ENCODE results near the gene FOXO1. TPM values are rescaled to one million over a fixed set of nuclear protein-coding genes. Genes with fewer than 3 reads are reported as not detected.

Gene FOXO1
- total RNA-seq, 1 donor from 2014 or later = 38.1 TPM

- H3K4me3 Mint-ChIP-seq = no peak overlapping the region
- DNase-seq = no peak
- H3K9me3 Mint-ChIP-seq = no peaks in the 10 kb centered on the region
- H3K27ac Mint-ChIP-seq = no peak overlapping the region
- H3K27me3 Mint-ChIP-seq = no peaks in the 10 kb centered on the region
- H3K36me3 Mint-ChIP-seq (ENCODE audit: low read depth) = peaks cover 3% of the 10 kb centered on the region
- peaks cover 7% of the 10 kb centered on the region for H3K4me1 Mint-ChIP-seq
- intact Hi-C loops (cut with micrococcal nuclease) = no loop called here
These were observed 126.7 kb downstream of the FOXO1 start for GRCh38 chr13:40539576-40540327.

GRCh38 chr13:40537146-40537895 is 129.1 kb downstream of the FOXO1 start:
- peaks cover 3% of the 10 kb centered on the region for H3K36me3 Mint-ChIP-seq (ENCODE audit: low read depth)
- no peaks in the 10 kb centered on the region for H3K9me3 Mint-ChIP-seq
- DNase-seq = no peak
- no peaks in the 10 kb centered on the region for H3K27me3 Mint-ChIP-seq
- H3K4me3 Mint-ChIP-seq = no peak overlapping the region
- H3K27ac Mint-ChIP-seq = no peak overlapping the region
- intact Hi-C loops (cut with micrococcal nuclease) = no loop called here
- H3K4me1 Mint-ChIP-seq = peaks cover 7% of the 10 kb centered on the region

GRCh38 chr13:40536443-40537113 is 129.9 kb downstream of the FOXO1 start:
- Mint-ChIP-seq H3K4me3 (no peak overlapping the region), H3K27ac (no peak overlapping the region), H3K36me3 (ENCODE audit: low read depth) (peaks cover 3% of the 10 kb centered on the region), H3K9me3 (no peaks in the 10 kb centered on the region), H3K4me1 (peaks cover 9% of the 10 kb centered on the region), H3K27me3 (no peaks in the 10 kb centered on the region)
- no peak for DNase-seq
- intact Hi-C loops (cut with micrococcal nuclease) = no loop called here

- Mint-ChIP-seq H3K27me3 (no peaks in the 10 kb centered on the region), H3K4me1 (peaks cover 12% of the 10 kb centered on the region), H3K4me3 (no peak overlapping the region), H3K36me3 (ENCODE audit: low read depth) (peaks cover 3% of the 10 kb centered on the region), H3K9me3 (no peaks in the 10 kb centered on the region), H3K27ac (no peak overlapping the region)
- intact Hi-C loops (cut with micrococcal nuclease) = no loop called here
- DNase-seq = no peak
These were observed 131.1 kb downstream of the FOXO1 start for GRCh38 chr13:40535345-40535836.

- intact Hi-C loops (cut with micrococcal nuclease) = no loop called here
- DNase-seq = no peak
- Mint-ChIP-seq H3K27ac (no peak overlapping the region), H3K4me1 (peaks cover 7% of the 10 kb centered on the region), H3K27me3 (no peaks in the 10 kb centered on the region), H3K9me3 (peaks cover 3% of the 10 kb centered on the region), H3K36me3 (ENCODE audit: low read depth) (peaks cover 3% of the 10 kb centered on the region), H3K4me3 (no peak overlapping the region)
These were observed 132.0 kb downstream of the FOXO1 start for GRCh38 chr13:40534456-40534855.

- H3K4me3 Mint-ChIP-seq = no peak overlapping the region
- intact Hi-C loops (cut with micrococcal nuclease) = no loop called here
- H3K36me3 Mint-ChIP-seq (ENCODE audit: low read depth) = peaks cover 3% of the 10 kb centered on the region
- H3K27ac Mint-ChIP-seq = no peak overlapping the region
- H3K27me3 Mint-ChIP-seq = no peaks in the 10 kb centered on the region
- H3K9me3 Mint-ChIP-seq = peaks cover 3% of the 10 kb centered on the region
- peaks cover 7% of the 10 kb centered on the region for H3K4me1 Mint-ChIP-seq
- no peak for DNase-seq
These were observed 133.4 kb downstream of the FOXO1 start for GRCh38 chr13:40533072-40533471.

- Mint-ChIP-seq H3K9me3 (peaks cover 8% of the 10 kb centered on the region), H3K4me1 (peaks cover 7% of the 10 kb centered on the region), H3K36me3 (ENCODE audit: low read depth) (no peaks in the 10 kb centered on the region), H3K4me3 (no peak overlapping the region), H3K27me3 (no peaks in the 10 kb centered on the region), H3K27ac (no peak overlapping the region)
- intact Hi-C loops (cut with micrococcal nuclease) = no loop called here
- no peak for DNase-seq
These were observed 135.5 kb downstream of the FOXO1 start for GRCh38 chr13:40530961-40531360.

GRCh38 chr13:40528881-40529280 is 137.6 kb downstream of the FOXO1 start:
- DNase-seq = no peak
- Mint-ChIP-seq H3K27me3 (no peaks in the 10 kb centered on the region), H3K36me3 (ENCODE audit: low read depth) (no peaks in the 10 kb centered on the region), H3K9me3 (peaks cover 8% of the 10 kb centered on the region), H3K4me1 (peaks cover 11% of the 10 kb centered on the region), H3K4me3 (no peak overlapping the region), H3K27ac (no peak overlapping the region)
- intact Hi-C loops (cut with micrococcal nuclease) = no loop called here

- DNase-seq = no peak
- no peaks in the 10 kb centered on the region for H3K27me3 Mint-ChIP-seq
These were observed 138.5 kb downstream of the FOXO1 start for GRCh38 chr13:40527914-40528313.

GRCh38 chr13:40522282-40522681 is 144.2 kb downstream of the FOXO1 start:
- no peak for DNase-seq
- intact Hi-C loops (cut with micrococcal nuclease) = loop anchor here (1.0 kb wide), 1 partner anchor 141 kb away; no protein-coding TSS in a partner anchor
- Mint-ChIP-seq H3K4me3 (no peak overlapping the region), H3K9me3 (peaks cover 5% of the 10 kb centered on the region), H3K4me1 (peaks cover 45% of the 10 kb centered on the region), H3K27ac (peak overlapping the region; percentile 38), H3K27me3 (no peaks in the 10 kb centered on the region), H3K36me3 (ENCODE audit: low read depth) (peaks cover 6% of the 10 kb centered on the region)

More at GRCh38 chr13:40527914-40528313, 138.5 kb downstream of the FOXO1 start:
- no peak overlapping the region for H3K27ac Mint-ChIP-seq
- H3K9me3 Mint-ChIP-seq = peaks cover 8% of the 10 kb centered on the region
- peaks cover 11% of the 10 kb centered on the region for H3K4me1 Mint-ChIP-seq
- no peaks in the 10 kb centered on the region for H3K36me3 Mint-ChIP-seq (ENCODE audit: low read depth)
- intact Hi-C loops (cut with micrococcal nuclease) = no loop called here
- no peak overlapping the region for H3K4me3 Mint-ChIP-seq

GRCh38 chr13:40520916-40521315 is 145.5 kb downstream of the FOXO1 start:
- intact Hi-C loops (cut with micrococcal nuclease) = no loop called here
- Mint-ChIP-seq H3K27me3 (no peaks in the 10 kb centered on the region), H3K4me3 (no peak overlapping the region), H3K27ac (no peak overlapping the region), H3K36me3 (ENCODE audit: low read depth) (peaks cover 6% of the 10 kb centered on the region), H3K4me1 (peaks cover 52% of the 10 kb centered on the region), H3K9me3 (peaks cover 5% of the 10 kb centered on the region)
- no peak for DNase-seq

- no peak for DNase-seq
- Mint-ChIP-seq H3K4me3 (no peak overlapping the region), H3K27me3 (no peaks in the 10 kb centered on the region), H3K4me1 (peaks cover 51% of the 10 kb centered on the region), H3K9me3 (peaks cover 5% of the 10 kb centered on the region), H3K36me3 (ENCODE audit: low read depth) (peaks cover 10% of the 10 kb centered on the region), H3K27ac (no peak overlapping the region)
- intact Hi-C loops (cut with micrococcal nuclease) = loop anchor here (2.0 to 5.0 kb wide), 6 partner anchors 131 to 743 kb away; no protein-coding TSS in a partner anchor
These were observed 146.8 kb downstream of the FOXO1 start for GRCh38 chr13:40519637-40520036.

- peaks cover 56% of the 10 kb centered on the region for H3K4me1 Mint-ChIP-seq
- DNase-seq = peak; percentile 79
- peaks cover 10% of the 10 kb centered on the region for H3K36me3 Mint-ChIP-seq (ENCODE audit: low read depth)
- intact Hi-C loops (cut with micrococcal nuclease) = loop anchor here (1.0 to 5.0 kb wide), 9 partner anchors 33 to 742 kb away; no protein-coding TSS in a partner anchor
- H3K9me3 Mint-ChIP-seq = peaks cover 5% of the 10 kb centered on the region
- H3K27ac Mint-ChIP-seq = peak overlapping the region; percentile 92
- H3K27me3 Mint-ChIP-seq = no peaks in the 10 kb centered on the region
- peak overlapping the region; percentile 72 for H3K4me3 Mint-ChIP-seq
These were observed 148.0 kb downstream of the FOXO1 start for GRCh38 chr13:40518481-40518882.

Measured in activated CD4-positive, alpha-beta T cell treated with anti-CD3 and anti-CD28 coated beads, Interleukin-2, amount 10 ng/mL, durations not matched to agents 24 days and 14 days (primary cell).